ENCODE data around the gene SLC39A11.

SLC39A11 gene

DNA sequence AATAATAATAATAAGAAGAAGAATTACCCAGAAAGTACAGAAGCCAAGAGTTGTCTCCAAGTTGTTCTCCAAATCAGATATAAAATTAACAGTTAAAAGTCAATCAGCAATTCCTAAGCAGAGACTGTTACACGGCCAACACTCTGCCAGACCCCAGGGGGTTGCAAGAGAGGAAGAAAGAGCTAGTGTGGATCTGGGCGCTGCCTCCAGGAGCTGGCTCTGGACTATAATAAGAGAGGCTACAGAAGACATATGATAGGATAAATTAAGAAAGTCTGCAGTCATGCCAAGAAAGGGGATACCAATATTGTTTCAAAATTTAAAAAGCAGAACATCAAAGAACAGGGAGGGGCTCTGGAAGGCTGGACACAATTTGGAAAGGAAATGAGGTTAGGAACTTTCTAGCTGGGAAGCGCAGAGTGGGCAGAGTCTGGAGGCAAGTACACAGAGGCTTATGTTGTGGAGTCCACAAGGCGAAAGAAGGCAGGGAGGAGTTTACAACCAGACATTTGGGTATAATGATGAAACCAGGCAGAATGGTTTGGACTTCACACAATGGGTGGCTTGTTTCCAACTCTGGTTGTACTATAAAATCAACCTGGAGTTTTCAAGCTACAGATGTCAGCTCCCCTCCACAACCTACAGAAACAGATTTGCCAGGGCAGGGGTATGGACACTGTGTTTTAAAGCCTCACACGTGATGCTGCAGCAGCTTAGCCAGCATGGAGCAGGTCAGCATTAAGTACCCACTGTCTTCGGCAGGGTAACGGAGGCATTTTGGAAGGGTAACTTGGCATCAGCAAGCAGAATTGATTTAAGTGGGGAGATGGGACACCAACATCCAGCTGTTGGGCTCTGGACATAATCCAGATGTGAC is 49.4 kb downstream of the SLC39A11 start:
- DNase-seq (ENCODE audit: low read depth in 2 of 2): no peak

- DNase-seq (ENCODE audit: low read depth in 2 of 2): no peak
Measured at GRCh38 chr17:73042225-73042624, 50.3 kb downstream of the SLC39A11 start.

- no peak for DNase-seq (ENCODE audit: low read depth in 2 of 2)
Measured at GRCh38 chr17:73039282-73039681, 53.2 kb downstream of the SLC39A11 start.

DNA sequence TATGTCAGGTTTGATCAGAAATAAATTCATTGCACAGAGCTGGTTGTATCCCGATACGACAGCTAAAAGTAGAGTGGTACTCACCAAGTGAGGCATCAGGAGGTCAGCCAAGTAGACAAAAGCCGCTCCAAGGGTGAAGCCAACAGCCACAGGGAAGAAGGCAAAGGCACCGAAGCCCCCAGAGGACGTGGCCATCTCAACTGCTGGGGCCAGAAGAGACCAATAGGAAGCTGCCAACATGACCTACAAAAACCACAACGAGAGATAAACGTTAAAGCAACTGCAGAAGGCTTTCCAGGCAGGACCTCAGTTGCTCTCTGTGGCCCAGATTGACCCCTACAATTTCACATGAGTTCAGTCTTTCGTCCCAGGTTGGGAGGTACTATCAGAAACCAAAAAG is 61.0 kb downstream of the SLC39A11 start:
- DNase-seq (ENCODE audit: low read depth in 2 of 2): no peak

DNA sequence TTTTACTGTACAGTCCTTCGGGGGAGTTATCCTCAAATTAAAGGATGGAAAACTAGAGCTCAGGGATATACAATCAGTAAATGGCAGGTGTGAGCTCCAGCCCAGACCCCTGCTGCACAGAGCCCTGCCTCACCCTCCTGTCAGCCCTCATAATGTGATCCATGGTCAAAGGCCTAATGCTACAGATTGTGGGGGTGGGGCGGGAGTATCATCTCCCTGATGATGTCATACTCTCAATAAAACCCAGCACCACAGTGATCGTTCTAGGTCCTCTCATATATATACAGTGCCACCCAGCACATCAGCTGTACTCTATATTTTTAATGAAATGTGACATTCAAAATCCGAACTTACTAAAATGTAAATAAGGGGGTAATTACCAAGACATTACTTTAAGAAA is 61.5 kb downstream of the SLC39A11 start:
- no peak for DNase-seq (ENCODE audit: low read depth in 2 of 2)

- no peak for DNase-seq (ENCODE audit: low read depth in 2 of 2)
Measured at GRCh38 chr17:73030501-73030921, 62.0 kb downstream of the SLC39A11 start.

DNA sequence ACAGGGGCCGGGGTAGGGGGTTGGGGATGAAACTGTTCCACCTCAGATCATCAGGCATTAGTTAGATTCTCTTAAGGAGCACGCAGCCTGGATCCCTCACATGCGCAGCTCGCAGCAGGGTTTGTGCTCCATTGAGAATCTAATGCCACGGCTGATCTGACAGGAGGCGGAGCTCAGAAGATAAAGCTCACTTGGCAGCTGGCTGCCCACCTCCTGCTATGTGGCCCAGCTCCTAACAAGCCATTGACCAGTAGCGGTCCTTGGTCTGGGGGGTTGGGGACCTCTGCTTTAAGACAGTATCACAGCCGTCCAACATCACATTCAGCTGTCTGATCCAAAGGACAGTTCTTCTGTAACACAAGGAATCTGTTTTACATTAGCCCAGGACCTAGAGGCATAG is 62.5 kb downstream of the SLC39A11 start:
- DNase-seq (ENCODE audit: low read depth in 2 of 2): no peak

- DNase-seq (ENCODE audit: low read depth in 2 of 2): no peak
Measured at GRCh38 chr17:73029021-73029420, 63.5 kb downstream of the SLC39A11 start.

GRCh38 chr17:73028299-73028755 is 64.2 kb downstream of the SLC39A11 start:
- no peak for DNase-seq (ENCODE audit: low read depth in 2 of 2)

- DNase-seq (ENCODE audit: low read depth in 2 of 2): no peak
Measured at GRCh38 chr17:73027130-73027741, 65.3 kb downstream of the SLC39A11 start.

GRCh38 chr17:73025041-73025560 is 67.4 kb downstream of the SLC39A11 start:
- no peak for DNase-seq (ENCODE audit: low read depth in 2 of 2)

GRCh38 chr17:73023759-73024158 is 68.7 kb downstream of the SLC39A11 start:
- no peak for DNase-seq (ENCODE audit: low read depth in 2 of 2)

- no peak for DNase-seq (ENCODE audit: low read depth in 2 of 2)
Measured at GRCh38 chr17:73022694-73023093, 69.8 kb downstream of the SLC39A11 start.

DNA sequence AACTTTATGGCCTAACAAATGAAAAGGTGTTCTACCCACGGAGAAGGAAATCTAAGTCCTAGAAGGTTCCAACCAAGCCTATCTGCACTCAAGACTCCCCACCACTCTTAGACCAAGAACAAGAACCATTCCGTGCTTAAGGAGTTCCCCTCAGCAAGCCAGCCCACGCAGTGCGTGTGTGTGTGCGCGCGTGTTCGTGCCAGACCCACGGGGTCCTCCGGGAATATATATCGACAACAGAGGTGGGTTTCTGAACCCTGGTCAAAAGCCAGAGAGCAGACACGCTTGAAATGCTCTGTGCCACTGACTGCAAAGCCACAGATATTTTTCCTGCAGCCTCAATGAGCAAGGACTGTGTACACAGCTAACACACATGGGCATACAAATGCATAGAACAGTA is 70.7 kb downstream of the SLC39A11 start:
- no peak for DNase-seq (ENCODE audit: low read depth in 2 of 2)

- DNase-seq (ENCODE audit: low read depth in 2 of 2): no peak
Measured at GRCh38 chr17:73020110-73020509, 72.4 kb downstream of the SLC39A11 start.

GRCh38 chr17:73018599-73018998 is 73.9 kb downstream of the SLC39A11 start:
- no peak for DNase-seq (ENCODE audit: low read depth in 2 of 2)

- DNase-seq (ENCODE audit: low read depth in 2 of 2): no peak
Measured at GRCh38 chr17:73017658-73018057, 74.8 kb downstream of the SLC39A11 start.

- no peak for DNase-seq (ENCODE audit: low read depth in 2 of 2)
Measured at GRCh38 chr17:73015722-73016276, 76.7 kb downstream of the SLC39A11 start.

DNA sequence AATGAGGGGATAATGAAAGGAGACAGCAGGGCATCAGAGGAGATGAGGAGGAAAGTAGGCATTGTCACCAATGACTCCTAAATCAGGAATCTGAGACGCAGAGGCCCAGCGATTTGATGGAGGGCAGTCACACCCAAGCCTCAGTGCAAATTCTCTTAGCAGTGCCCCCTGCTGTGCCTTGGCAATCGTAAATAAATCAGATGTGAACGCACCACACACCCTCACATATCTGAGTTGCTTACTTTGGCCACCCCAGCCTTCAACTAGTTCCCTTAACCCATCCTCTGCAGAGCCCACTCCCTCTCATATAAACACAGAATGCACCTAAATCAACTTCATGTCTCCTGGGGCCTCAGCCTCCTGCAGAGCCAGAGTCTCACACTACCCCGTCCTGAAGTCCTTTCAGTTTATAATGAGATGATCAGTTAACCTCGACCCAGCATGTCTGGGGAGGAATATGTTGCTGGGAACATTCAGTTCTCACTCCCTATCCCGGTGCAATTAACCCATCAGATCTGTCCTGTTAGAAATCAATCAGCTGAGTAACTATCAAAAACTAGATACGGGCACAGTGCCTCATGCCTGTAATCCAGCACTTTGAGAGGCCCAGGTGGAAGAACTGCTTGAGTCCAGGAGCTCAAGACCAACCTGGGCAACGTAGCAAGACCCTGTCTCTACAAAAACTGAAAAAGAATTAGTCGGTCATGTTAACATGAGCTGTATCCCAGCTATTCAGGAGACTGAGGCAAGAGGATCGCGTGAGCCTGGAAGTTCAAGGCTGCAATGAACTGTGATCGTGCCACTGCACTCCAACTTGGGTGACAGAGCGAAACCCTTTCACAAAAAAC is 78.4 kb downstream of the SLC39A11 start:
- no peak for DNase-seq (ENCODE audit: low read depth in 2 of 2)

- DNase-seq (ENCODE audit: low read depth in 2 of 2): no peak
Measured at GRCh38 chr17:73013301-73013700, 79.2 kb downstream of the SLC39A11 start.

DNA sequence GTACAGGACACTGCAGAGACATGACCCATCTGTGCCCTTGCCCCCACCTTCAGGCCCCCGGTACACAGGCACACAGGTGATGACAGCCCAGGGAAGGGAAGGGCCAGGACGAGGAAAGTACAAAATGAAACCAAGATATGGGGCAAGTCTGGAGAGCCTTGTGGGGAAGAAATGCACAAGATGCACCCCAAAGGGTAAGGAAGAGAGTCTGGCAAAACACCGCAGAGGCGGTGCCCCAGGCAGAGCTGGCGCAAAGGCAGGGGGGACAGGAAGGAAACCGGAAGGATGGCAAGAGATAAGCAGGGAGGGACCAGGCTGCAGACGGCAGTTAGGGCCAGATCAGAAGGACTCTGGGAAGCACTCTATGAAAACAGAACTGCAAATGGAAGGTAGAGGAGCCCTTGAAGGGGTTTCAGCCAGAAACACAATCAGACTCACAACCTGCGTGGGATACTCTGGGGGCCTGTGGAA is 81.4 kb downstream of the SLC39A11 start:
- DNase-seq (ENCODE audit: low read depth in 2 of 2): no peak

- no peak for DNase-seq (ENCODE audit: low read depth in 2 of 2)
Measured at GRCh38 chr17:73010414-73010813, 82.1 kb downstream of the SLC39A11 start.

All from stimulated activated CD8-positive, alpha-beta memory T cell treated with anti-CD3 and anti-CD28 coated beads, Interleukin-2, amount 100 ng/mL, for 48 hours (primary cell).